Body of pancreas (tissue), 4 donors: Measurements from ENCODE around the gene CFAP92.

ENCODE experiments used
- POLR2A ChIP-seq, 3 donors: fragments of 450-650 bp; IDR thresholded peaks; one replicate each; pipeline ENCODE4 v1.6.1; 2016; ENCODE audit warnings: antibody characterized with exemption in 3 of 3, mild to moderate bottlenecking in 2 of 3
- TF ChIP-seq, protein P1 (sequence below), 7 experiments: fragments of 450-650 bp in 4 of 7; fragments of 200-600 bp in 3 of 7; sonication (generic) in 3 of 7; IDR thresholded peaks; one replicate each; pipeline ENCODE4 v1.5.1; 2016 to 2019; ENCODE audit warnings: antibody characterized with exemption in 7 of 7

DNA sequence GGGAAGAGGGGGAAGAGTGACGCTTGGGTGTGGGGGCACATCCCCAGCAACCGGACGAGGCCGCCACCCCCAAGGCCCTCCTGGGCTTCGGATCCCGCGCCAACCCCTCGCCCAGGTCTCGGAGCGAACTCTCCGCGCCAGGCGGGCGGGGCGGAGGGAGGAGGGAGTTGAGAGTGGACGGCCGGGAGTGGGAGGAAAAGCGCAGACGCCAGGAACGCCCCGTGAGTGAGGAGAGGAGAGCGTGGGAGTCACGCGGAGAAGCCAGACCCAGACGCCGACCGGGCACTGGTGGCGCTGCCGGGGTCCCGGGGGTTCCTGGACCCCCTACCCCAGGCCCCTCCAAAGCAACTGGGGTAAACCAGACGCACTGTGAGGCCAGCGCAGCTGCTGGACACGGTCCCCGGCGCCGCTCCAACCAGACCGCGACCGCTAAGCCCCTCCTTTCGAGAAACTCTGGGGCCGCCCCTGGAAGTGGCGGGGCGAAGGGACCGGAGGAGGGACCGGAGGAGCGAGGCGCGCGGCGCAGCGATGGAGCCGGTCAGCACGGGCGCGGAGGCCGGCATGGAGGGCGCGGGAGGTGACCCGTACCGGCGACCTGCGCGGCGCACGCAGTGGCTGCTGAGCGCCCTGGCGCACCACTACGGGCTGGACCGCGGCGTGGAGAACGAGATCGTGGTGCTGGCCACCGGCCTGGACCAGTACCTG, 7.4 kb upstream of the CFAP92 start, which contains the start of gene EFCC1:
- TF ChIP-seq, protein P1, sequence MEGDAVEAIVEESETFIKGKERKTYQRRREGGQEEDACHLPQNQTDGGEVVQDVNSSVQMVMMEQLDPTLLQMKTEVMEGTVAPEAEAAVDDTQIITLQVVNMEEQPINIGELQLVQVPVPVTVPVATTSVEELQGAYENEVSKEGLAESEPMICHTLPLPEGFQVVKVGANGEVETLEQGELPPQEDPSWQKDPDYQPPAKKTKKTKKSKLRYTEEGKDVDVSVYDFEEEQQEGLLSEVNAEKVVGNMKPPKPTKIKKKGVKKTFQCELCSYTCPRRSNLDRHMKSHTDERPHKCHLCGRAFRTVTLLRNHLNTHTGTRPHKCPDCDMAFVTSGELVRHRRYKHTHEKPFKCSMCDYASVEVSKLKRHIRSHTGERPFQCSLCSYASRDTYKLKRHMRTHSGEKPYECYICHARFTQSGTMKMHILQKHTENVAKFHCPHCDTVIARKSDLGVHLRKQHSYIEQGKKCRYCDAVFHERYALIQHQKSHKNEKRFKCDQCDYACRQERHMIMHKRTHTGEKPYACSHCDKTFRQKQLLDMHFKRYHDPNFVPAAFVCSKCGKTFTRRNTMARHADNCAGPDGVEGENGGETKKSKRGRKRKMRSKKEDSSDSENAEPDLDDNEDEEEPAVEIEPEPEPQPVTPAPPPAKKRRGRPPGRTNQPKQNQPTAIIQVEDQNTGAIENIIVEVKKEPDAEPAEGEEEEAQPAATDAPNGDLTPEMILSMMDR (IDR thresholded peaks at IDR 0.05): no peak
- TF ChIP-seq POLR2A (IDR thresholded peaks at IDR 0.05): peak in 1 of 3 donors; percentile 21
